Stimulated activated naive CD8-positive, alpha-beta T cell treated with anti-CD3 and anti-CD28 coated beads, Interleukin-15, Interleukin-2, amounts not matched to agents 100 ng/mL and 50 ng/mL, for 24 hours (primary cell): Measurements from ENCODE around the gene OR10V1.

Experiments used
- H3K27ac Mint-ChIP-seq: one replicate; pipeline ENCODE4 v1.8.0; 2021; ENCODE audit warnings: mild to moderate bottlenecking, mixed read lengths
- H3K27me3 Mint-ChIP-seq: one replicate; pipeline ENCODE4 v1.8.0; 2021; ENCODE audit warnings: mixed read lengths
- H3K36me3 Mint-ChIP-seq: one replicate; pipeline ENCODE4 v1.8.0; 2021; ENCODE audit warnings: low read depth, mixed read lengths
- H3K4me1 Mint-ChIP-seq: one replicate; pipeline ENCODE4 v1.8.0; 2021; ENCODE audit warnings: low read depth, mixed read lengths
- H3K4me3 Mint-ChIP-seq: one replicate; pipeline ENCODE4 v1.8.0; 2021; ENCODE audit warnings: mild to moderate bottlenecking, mixed read lengths
- H3K9me3 Mint-ChIP-seq: one replicate; pipeline ENCODE4 v1.8.0; 2021; ENCODE audit warnings: mixed read lengths

Gene OR10V1, protein sequence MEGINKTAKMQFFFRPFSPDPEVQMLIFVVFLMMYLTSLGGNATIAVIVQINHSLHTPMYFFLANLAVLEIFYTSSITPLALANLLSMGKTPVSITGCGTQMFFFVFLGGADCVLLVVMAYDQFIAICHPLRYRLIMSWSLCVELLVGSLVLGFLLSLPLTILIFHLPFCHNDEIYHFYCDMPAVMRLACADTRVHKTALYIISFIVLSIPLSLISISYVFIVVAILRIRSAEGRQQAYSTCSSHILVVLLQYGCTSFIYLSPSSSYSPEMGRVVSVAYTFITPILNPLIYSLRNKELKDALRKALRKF

DNA sequence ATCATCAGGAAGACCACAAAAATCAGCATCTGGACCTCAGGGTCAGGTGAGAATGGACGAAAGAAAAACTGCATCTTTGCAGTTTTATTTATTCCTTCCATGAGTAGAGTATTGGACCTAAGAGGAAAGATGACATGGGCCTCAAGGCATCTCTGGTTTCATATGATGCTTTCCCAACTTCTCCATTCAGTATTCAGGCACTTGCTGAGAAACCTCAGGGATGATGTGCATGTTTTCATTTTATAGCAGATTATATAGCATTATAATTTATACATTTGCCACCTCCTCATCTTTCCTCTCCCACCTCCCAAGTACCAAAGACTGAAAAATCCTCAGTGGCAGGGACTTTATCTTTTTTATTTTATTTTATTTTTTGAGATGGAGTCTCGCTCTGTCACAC, at the start of gene OR10V1:
OR10V1 (minus strand) TSS at position 101 of the 400 bp plus-strand sequence; CDS start at position 101, 0 bp downstream.
- no peaks in the 10 kb centered on the region for H3K36me3 Mint-ChIP-seq
- H3K4me1 Mint-ChIP-seq: no peaks in the 10 kb centered on the region
- H3K27ac Mint-ChIP-seq: no peak within 1 kb of the TSS
- no peaks in the 10 kb centered on the region for H3K9me3 Mint-ChIP-seq
- peaks cover 28% of the 10 kb centered on the region for H3K27me3 Mint-ChIP-seq
- no peak within 1 kb of the TSS for H3K4me3 Mint-ChIP-seq

DNA sequence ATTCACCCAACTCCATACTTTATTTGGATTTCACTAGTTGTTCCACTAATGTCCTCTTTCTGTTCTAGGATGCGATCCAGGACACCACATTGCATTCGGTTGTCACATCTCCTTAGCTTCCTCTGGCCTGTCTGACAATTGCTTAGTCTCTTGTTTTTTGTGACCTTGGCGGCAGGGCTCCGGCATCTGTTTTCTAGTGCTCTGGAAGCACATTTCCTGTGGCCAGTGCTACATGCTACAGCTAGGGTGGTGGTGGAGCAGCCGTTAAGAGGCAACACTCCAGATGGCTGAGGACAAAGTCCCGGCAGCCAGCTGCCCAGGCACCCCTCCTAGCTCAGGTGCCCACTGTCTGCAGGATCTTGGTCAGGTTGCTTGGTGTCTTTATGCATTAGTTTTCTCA, 48.3 kb upstream of the OR10V1 start:
- Mint-ChIP-seq H3K9me3 (no peaks in the 10 kb centered on the region), H3K27ac (no peak overlapping the region), H3K36me3 (no peaks in the 10 kb centered on the region), H3K27me3 (no peaks in the 10 kb centered on the region), H3K4me1 (peaks cover 11% of the 10 kb centered on the region), H3K4me3 (no peak overlapping the region)

DNA sequence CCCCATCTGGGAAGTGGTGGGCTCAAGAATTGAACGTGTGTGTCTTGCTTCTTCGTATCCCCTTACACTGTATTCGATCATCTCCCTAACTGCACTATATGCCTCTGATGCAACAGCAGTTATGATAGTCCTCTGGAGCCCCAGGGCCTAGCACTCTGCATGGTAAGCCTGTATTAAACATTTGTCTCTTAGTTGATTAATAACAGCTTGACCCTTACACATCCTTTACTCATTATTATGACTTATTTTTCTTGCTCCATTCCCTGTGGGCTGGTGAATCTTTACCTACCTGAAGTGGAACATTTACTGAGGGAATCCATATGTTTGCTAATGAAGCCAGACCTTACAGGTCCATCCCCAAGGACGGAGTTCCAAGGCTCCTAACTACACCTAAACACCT, 47.1 kb upstream of the OR10V1 start:
- Mint-ChIP-seq H3K27ac (no peak overlapping the region), H3K36me3 (no peaks in the 10 kb centered on the region), H3K9me3 (no peaks in the 10 kb centered on the region), H3K4me3 (no peak overlapping the region), H3K27me3 (no peaks in the 10 kb centered on the region), H3K4me1 (peaks cover 17% of the 10 kb centered on the region)

DNA sequence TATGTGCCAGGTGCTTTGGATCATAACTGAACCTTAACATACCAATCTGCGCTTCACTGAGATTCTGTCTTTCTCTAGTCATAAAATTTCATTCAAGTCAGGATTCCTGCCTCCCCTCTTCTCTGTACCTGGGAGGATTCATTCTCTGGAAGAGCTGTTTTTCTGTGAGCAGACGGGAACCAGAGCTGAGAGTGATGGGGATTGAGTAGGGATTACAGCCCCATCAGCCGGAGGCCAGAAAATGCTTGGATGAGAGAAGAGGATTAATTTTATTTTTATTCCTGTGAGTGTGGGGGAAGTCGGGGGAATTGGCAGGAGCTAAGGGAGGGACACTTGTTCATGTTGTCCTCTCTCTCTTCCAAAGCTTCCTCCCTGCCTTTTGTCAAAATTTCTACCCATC, 46.3 kb upstream of the OR10V1 start:
- peaks cover 15% of the 10 kb centered on the region for H3K4me1 Mint-ChIP-seq
- no peaks in the 10 kb centered on the region for H3K9me3 Mint-ChIP-seq
- no peaks in the 10 kb centered on the region for H3K36me3 Mint-ChIP-seq
- H3K27me3 Mint-ChIP-seq: no peaks in the 10 kb centered on the region
- no peak overlapping the region for H3K27ac Mint-ChIP-seq
- H3K4me3 Mint-ChIP-seq: no peak overlapping the region

DNA sequence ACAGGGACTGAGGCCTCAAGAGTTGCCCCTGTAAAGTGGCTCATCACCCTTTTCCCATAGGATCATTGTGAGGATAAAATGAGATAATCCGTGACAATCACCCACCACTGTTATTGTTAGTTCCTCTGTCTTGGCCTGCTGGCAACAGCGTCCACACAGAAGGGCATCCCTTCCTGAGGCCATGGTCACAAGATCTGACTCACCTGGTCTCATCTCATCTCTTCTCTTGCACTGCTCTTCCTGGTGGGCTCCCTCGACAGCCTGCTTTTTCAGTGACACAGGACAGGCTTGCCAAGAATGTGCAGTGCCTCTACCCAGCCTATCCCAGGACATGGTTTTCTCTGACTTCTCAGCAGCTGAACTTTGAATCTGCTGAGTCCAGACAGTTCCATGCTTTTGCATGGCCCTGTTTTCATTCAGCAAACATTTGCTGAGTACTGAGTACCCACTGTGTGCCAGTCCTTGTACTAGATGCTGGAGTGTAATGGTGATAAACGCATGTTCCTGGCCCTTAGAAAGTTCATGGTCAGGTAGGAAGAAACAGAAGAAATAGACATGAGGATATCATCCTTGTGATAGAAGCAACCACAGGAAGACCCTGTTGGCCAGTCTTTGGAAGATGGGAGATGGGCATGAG, 44.9 kb upstream of the OR10V1 start:
- Mint-ChIP-seq H3K4me3 (no peak overlapping the region), H3K36me3 (no peaks in the 10 kb centered on the region), H3K9me3 (no peaks in the 10 kb centered on the region), H3K27me3 (no peaks in the 10 kb centered on the region), H3K27ac (no peak overlapping the region), H3K4me1 (peaks cover 24% of the 10 kb centered on the region)

DNA sequence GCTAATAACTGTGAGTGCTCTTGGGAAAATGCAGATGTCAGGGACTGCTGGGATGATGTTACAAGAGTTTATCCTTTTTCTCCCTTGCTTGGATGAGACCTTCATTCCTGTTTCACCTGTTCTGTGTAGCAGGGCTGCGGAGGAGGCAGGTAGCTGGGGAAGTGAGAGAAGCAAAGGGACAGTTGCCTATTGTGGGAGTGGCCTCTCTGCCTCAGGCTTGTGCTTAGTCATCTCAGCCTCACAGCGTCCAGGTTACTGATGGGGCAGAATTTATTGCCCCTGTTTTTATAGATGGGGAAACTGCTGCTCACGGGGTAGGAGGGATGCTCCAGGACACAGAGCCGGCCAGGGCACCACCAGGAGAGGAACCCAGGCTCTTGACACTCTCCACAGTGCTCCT, 43.2 kb upstream of the OR10V1 start:
- Mint-ChIP-seq H3K27ac (no peak overlapping the region), H3K4me1 (peaks cover 24% of the 10 kb centered on the region), H3K4me3 (peak overlapping the region; percentile 78), H3K36me3 (no peaks in the 10 kb centered on the region), H3K9me3 (no peaks in the 10 kb centered on the region), H3K27me3 (no peaks in the 10 kb centered on the region)

DNA sequence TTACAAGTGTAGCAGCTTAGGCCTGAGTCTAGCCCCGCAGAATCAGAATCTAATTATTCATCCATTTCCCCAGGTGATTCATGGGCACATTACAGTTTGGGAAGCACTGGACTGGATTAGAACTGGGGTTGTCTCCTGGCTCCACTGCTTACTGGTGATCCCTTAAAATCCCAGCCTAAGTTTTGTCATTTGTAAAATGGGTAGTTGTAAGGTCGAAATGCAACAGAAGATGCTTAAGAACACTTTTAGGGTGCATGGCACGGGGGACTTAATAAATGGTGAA, 42.9 kb upstream of the OR10V1 start:
- Mint-ChIP-seq H3K9me3 (no peaks in the 10 kb centered on the region), H3K27me3 (no peaks in the 10 kb centered on the region), H3K4me3 (peak overlapping the region; percentile 78), H3K27ac (no peak overlapping the region), H3K4me1 (peaks cover 24% of the 10 kb centered on the region), H3K36me3 (no peaks in the 10 kb centered on the region)

DNA sequence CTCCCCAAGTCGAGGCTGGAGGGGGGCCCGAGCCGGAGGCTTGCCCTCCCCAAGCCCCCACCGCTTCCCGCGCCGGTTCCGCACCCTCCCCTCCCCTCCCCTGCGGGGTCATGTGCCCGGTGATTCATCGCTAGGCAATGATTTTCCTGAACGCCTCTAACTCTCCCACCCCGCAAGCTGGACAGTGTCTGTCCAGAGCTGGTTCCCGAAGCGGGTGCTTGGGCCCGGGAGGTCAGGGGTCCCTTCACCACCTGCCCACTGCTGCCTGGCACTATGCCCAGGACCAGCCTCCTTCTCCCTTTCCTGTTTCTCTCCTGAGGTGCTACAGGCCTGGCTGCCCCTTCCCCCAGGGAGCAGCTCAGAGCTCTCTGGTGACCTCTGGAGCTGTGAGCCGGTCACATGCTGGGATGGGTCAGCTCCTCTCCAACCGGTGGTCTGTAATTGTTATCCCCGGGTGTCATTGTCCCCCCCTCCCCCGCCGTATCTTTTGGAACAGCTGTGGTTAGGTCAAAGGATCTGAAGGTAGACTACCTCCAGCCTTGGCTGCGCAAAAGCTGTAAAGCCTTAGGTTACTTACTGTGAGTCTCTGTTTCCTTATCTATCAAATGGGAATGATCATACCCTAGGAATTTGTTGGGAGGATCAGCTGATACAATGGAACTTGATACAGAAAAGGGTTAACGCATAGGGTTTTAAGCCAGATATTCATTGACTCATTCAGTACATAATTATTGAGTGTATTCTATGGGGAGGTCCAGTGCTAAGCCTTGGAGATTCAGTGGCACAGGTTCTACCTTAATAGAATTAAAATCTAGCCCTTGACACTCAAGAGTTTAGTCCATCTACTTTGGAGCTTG, 42.3 kb upstream of the OR10V1 start:
- Mint-ChIP-seq H3K27me3 (no peaks in the 10 kb centered on the region), H3K4me3 (peak overlapping the region; percentile 78), H3K27ac (no peak overlapping the region), H3K36me3 (no peaks in the 10 kb centered on the region), H3K4me1 (peaks cover 24% of the 10 kb centered on the region), H3K9me3 (no peaks in the 10 kb centered on the region)

DNA sequence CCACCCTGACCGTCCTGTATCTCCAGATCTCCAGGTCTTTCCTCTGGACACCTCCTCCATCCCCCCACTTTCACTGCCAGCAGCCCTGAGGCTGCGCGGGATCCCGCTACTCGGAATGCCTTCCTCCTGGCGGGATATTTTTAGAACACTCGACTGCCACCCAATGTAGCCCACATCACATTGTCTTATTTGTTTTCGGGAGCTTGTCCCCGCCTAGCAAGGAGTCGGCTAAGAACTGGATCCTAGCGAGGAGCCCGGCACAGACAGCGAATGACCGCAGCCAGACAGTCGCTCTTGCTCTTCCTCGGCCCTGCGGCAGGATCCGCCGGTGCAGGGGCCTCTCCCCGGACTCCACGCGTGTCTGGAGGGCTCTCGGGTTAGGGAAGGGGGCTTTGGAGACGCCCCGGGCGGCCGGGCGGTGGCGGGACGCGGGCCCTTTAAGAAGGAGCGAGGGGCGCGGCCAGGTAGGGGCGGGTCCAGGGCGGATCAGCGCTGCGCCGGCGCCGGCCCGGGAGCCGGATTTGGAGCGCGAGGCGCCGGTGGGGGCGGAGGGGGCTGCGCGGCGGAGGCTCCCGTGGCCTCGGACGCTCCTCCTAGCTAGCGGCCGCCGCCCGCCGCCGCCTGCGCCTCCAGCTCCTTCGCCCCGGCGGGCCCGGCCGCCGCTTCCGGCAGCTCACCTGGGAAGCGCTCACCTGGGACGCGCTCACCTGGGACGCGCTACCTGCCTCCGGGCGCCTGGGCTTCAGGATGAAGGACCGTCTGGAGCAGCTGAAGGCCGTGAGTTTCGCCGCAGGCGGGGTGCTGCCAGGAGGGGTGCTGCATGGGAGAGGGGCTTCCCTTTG, 41.4 kb upstream of the OR10V1 start, which contains the start of gene STX3:
STX3 (plus strand) TSS at position 518 of the 842 bp plus-strand sequence; CDS start at position 748, 230 bp downstream.
- peaks cover 4% of the 10 kb centered on the region for H3K27me3 Mint-ChIP-seq
- H3K4me3 Mint-ChIP-seq: peak within 1 kb of the TSS; percentile 91
- H3K9me3 Mint-ChIP-seq: no peaks in the 10 kb centered on the region
- H3K4me1 Mint-ChIP-seq: peaks cover 24% of the 10 kb centered on the region
- H3K36me3 Mint-ChIP-seq: no peaks in the 10 kb centered on the region
- H3K27ac Mint-ChIP-seq: peak within 1 kb of the TSS; percentile 72

DNA sequence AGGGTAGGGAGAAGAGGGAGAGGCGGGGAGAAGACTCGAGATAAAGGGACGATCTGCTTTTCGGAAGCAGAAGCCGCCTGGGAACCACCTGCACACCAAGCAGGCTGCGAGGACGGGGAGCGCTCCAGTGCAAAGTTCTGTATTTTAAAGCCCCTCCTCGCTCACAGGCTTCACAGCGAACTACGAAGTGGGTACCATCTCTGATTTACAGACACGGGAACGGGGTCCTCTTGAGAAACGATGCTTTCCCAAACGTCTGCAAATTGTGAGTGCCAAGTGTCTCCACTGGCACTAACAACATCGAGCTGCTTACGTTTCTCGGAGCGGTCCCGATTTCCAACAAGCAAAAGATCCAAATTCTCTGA, 40.8 kb upstream of the OR10V1 start:
- Mint-ChIP-seq H3K4me3 (peak overlapping the region; percentile 91), H3K27ac (peak overlapping the region; percentile 56), H3K36me3 (no peaks in the 10 kb centered on the region), H3K9me3 (no peaks in the 10 kb centered on the region), H3K4me1 (peaks cover 24% of the 10 kb centered on the region), H3K27me3 (peaks cover 4% of the 10 kb centered on the region)

DNA sequence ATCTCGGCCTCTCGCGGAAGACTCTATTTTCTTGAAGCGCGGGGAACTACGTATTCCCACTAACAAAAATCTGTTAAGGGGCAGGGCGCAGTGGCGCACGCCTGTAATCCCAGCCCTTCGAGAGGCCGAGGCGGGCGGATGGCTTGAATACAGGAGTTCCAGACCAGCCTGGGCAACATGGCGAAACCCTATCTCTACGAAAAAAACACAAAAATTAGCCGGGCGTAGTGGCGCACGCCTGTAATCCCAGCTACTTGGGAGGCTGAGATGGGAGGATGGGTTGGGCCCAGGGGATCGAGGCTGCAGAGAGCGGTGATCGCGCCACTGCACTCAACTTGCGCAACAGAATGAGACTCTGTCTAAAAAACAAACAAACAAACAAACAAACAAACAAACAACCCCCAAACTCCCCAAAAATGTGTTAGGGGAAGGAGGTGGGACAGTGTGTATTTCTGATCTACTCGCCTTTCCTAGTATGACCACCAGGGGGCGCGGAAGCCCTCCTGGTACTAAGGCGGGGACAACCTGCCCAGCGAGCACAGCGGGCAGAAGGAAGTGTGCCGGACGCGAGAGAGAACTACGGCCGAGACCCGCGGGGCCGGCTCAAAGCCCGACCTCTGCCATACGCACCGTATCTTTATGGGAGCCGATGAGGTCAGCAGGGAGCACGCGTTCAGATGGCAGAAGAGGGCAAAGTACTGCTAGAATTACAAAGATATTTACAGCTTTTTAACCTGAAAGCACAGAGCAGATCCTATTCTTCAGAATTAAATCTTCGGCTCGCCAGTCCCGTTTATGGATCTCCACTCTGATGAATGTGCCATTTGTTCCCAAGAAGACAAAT, 40.2 kb upstream of the OR10V1 start:
- Mint-ChIP-seq H3K27ac (peak overlapping the region; percentile 72), H3K9me3 (no peaks in the 10 kb centered on the region), H3K4me1 (peaks cover 24% of the 10 kb centered on the region), H3K27me3 (peaks cover 10% of the 10 kb centered on the region), H3K36me3 (no peaks in the 10 kb centered on the region), H3K4me3 (peak overlapping the region; percentile 91)

DNA sequence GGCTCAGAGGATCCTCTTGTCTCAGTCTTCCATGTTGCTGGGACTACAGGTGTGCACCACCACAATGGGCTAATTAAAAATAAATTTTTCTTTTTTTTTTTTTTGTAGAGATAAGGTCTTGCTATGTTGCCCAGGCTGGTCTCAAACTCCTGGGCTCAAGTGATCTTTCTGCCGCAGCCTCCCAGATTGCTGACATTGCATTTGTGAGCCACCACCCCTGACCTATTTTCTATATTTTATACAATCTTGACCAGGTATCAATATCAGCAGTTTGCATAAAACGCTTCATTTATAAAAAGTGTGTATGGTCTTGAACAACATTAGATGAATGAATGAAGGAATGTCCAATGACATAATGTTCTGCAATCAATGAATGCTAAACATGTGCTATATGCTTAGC, 32.5 kb upstream of the OR10V1 start:
- Mint-ChIP-seq H3K4me3 (no peak overlapping the region), H3K4me1 (no peaks in the 10 kb centered on the region), H3K36me3 (no peaks in the 10 kb centered on the region), H3K27me3 (peaks cover 27% of the 10 kb centered on the region), H3K27ac (no peak overlapping the region), H3K9me3 (no peaks in the 10 kb centered on the region)

DNA sequence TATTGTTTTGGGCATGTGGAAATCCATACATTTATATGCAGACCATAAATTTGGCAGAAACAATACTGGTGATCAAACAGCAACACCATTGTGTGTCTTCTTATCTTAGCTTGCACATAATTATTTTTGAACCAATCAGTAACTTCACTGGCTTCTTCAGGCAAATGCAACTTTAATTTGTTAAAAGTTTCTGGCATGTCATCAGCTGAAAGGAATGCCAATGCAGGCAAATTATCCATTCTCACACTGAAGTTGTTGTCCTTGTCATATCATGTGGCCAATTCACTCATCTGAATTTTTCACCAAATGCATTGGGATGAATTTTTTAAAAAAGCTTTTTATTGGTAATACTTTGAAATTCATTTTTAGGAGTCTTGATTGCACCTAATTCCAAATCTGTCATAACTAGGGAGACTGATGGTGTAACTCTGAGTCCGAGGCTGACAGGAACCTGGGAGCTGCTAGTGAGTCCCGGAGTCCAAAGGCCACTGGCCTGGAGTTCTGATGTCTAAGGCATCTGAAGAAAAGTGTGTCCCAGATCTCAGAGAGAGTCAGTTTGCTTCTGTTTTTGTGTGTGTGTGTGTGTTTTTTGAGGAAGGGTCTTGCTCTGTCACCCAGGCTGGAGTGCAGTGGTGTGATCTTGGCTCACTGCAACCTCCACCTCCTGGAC, 17.4 kb upstream of the OR10V1 start:
- Mint-ChIP-seq H3K27me3 (no peaks in the 10 kb centered on the region), H3K9me3 (no peaks in the 10 kb centered on the region), H3K4me1 (peaks cover 8% of the 10 kb centered on the region), H3K4me3 (no peak overlapping the region), H3K36me3 (no peaks in the 10 kb centered on the region), H3K27ac (no peak overlapping the region)
